Measurements from ENCODE around the gene NCAPD3.

GRCh38 chr11:134261626-134262488 is 38.1 kb upstream of the NCAPD3 start:
- no peak for TF ChIP-seq ZNF660 (CRISPR knock-in tag; IDR thresholded peaks at IDR 0.05; ENCODE audit: borderline replicate concordance, low read depth)
- TF ChIP-seq PPARG (CRISPR knock-in tag; conservative IDR thresholded peaks at IDR 0.05), result no peak
- no peak for TF ChIP-seq ATF2 (CRISPR knock-in tag; IDR thresholded peaks at IDR 0.05)
- no peak for TF ChIP-seq ZBTB7A (CRISPR knock-in tag; IDR thresholded peaks at IDR 0.05)
- no peak for TF ChIP-seq ZNF510 (CRISPR knock-in tag; IDR thresholded peaks at IDR 0.05; ENCODE audit: low read depth)
- TF ChIP-seq KAT8 (CRISPR knock-in tag; IDR thresholded peaks at IDR 0.05), result no peak
- TF ChIP-seq GABPA (IDR thresholded peaks at IDR 0.05; ENCODE audit: low read depth, low read length), result no peak
- no peak for TF ChIP-seq GABPA (CRISPR knock-in tag; IDR thresholded peaks at IDR 0.05; ENCODE audit: low read depth)
- peak; percentile 75 for TF ChIP-seq CTCF (CRISPR knock-in tag; IDR thresholded peaks at IDR 0.05)
- TF ChIP-seq ZHX1 (CRISPR knock-in tag; IDR thresholded peaks at IDR 0.05; ENCODE audit: low read depth), result no peak
- TF ChIP-seq ZNF260 (CRISPR knock-in tag; IDR thresholded peaks at IDR 0.05; ENCODE audit: borderline replicate concordance, low read depth), result no peak
